ENCODE results near the gene KLHDC9. TPM values are rescaled to one million over a fixed set of nuclear protein-coding genes. Genes with fewer than 3 reads are reported as not detected.

Gene KLHDC9
- total and polyA plus RNA-seq, 2 donors: 1.9 to 4.7 TPM

DNA sequence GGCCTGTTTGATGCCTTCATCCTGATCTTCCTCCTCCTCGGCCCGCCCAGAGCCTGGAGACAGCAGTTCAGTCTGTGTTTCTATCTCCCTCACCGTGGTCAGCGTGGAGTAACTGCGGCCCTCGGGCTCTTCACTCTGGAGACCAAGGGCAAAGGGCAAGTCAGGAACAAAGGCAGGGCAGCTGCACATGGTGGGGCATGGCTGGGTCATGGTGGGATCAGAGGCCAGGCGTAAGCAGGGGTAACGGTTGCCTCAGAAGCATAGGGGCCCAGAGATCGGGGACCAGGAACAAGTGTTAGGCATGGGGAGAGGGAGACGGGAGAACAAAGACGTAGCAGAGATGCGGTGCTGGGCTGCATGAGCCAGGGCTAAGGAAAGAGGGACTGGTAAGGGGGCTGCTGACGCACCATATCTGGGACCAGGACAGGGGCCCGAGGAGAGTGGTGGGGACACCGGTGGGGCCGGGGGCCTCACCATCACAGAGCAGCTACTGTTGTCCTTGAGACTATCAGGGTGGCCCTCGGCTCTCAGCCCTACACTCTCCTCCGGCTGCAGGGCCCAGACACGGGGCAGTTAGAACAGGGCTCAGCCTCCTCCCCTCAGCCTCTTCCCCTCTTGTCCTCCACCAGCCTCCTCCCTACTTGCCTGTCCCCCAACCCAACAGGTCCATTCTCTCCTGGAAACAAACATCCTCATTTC, 25.3 kb upstream of the KLHDC9 start:
- Histone ChIP-seq H3K36me3 (ENCODE audit: control insufficient read depth in 2 of 2, insufficient read depth in 2 of 2, low read length in 1 of 2) (peaks cover 0 to under 1% of the 10 kb centered on the region in 2 donors), H3K4me3 (ENCODE audit: low read length in 2 of 2) (no peak overlapping the region), H3K27me3 (ENCODE audit: control insufficient read depth in 2 of 2, insufficient read depth in 1 of 2, low read length in 1 of 2) (no peaks in the 10 kb centered on the region), H3K4me1 (ENCODE audit: control insufficient read depth in 2 of 2, insufficient read depth in 2 of 2, low read length in 2 of 2) (peaks cover 14 to 34% of the 10 kb centered on the region in 2 donors), H3K27ac (ENCODE audit: low read depth in 1 of 2, low read length in 1 of 2) (no peak overlapping the region), H3K9me3 (ENCODE audit: control insufficient read depth in 2 of 2, insufficient read depth in 1 of 2, low read length in 1 of 2) (peaks cover 0 to 3% of the 10 kb centered on the region in 2 donors)
- DNase-seq (ENCODE audit: low read depth in 6 of 9, low spot score in 9 of 9): no peak
- 98% methylated on average over 19 of the region's 19 CpGs for WGBS

GRCh38 chr1:161073474-161074121, 24.6 kb upstream of the KLHDC9 start:
- Histone ChIP-seq H3K4me3 (ENCODE audit: low read length in 2 of 2) (no peak overlapping the region), H3K36me3 (ENCODE audit: control insufficient read depth in 2 of 2, insufficient read depth in 2 of 2, low read length in 1 of 2) (no peaks in the 10 kb centered on the region), H3K27me3 (ENCODE audit: control insufficient read depth in 2 of 2, insufficient read depth in 1 of 2, low read length in 1 of 2) (no peaks in the 10 kb centered on the region), H3K27ac (ENCODE audit: low read depth in 1 of 2, low read length in 1 of 2) (no peak overlapping the region), H3K9me3 (ENCODE audit: control insufficient read depth in 2 of 2, insufficient read depth in 1 of 2, low read length in 1 of 2) (peaks cover 0 to 3% of the 10 kb centered on the region in 2 donors), H3K4me1 (ENCODE audit: control insufficient read depth in 2 of 2, insufficient read depth in 2 of 2, low read length in 2 of 2) (peaks cover 10 to 27% of the 10 kb centered on the region in 2 donors)
- DNase-seq (ENCODE audit: low read depth in 6 of 9, low spot score in 9 of 9): no peak
- WGBS: 83% methylated on average over 7 of the region's 7 CpGs

- Histone ChIP-seq H3K27me3 (ENCODE audit: control insufficient read depth in 2 of 2, insufficient read depth in 1 of 2, low read length in 1 of 2) (peaks cover 0 to 6% of the 10 kb centered on the region in 2 donors), H3K9me3 (ENCODE audit: control insufficient read depth in 2 of 2, insufficient read depth in 1 of 2, low read length in 1 of 2) (peaks cover 0 to 3% of the 10 kb centered on the region in 2 donors), H3K4me1 (ENCODE audit: control insufficient read depth in 2 of 2, insufficient read depth in 2 of 2, low read length in 2 of 2) (peaks cover 10 to 20% of the 10 kb centered on the region in 2 donors), H3K36me3 (ENCODE audit: control insufficient read depth in 2 of 2, insufficient read depth in 2 of 2, low read length in 1 of 2) (no peaks in the 10 kb centered on the region), H3K27ac (ENCODE audit: low read depth in 1 of 2, low read length in 1 of 2) (no peak overlapping the region), H3K4me3 (ENCODE audit: low read length in 2 of 2) (no peak overlapping the region)
- WGBS: 93% methylated on average over 12 of the region's 12 CpGs
- no peak for DNase-seq (ENCODE audit: low read depth in 6 of 9, low spot score in 9 of 9)
These were observed 23.3 kb upstream of the KLHDC9 start for GRCh38 chr1:161074676-161075368.

- peaks cover 3 to 4% of the 10 kb centered on the region in 2 donors for H3K4me1 ChIP-seq (ENCODE audit: control insufficient read depth in 2 of 2, insufficient read depth in 2 of 2, low read length in 2 of 2)
- DNase-seq (ENCODE audit: low read depth in 6 of 9, low spot score in 9 of 9): no peak
- H3K27me3 ChIP-seq (ENCODE audit: control insufficient read depth in 2 of 2, insufficient read depth in 1 of 2, low read length in 1 of 2): peaks cover 0 to 6% of the 10 kb centered on the region in 2 donors
- peaks cover 0 to 3% of the 10 kb centered on the region in 2 donors for H3K9me3 ChIP-seq (ENCODE audit: control insufficient read depth in 2 of 2, insufficient read depth in 1 of 2, low read length in 1 of 2)
- no peaks in the 10 kb centered on the region for H3K36me3 ChIP-seq (ENCODE audit: control insufficient read depth in 2 of 2, insufficient read depth in 2 of 2, low read length in 1 of 2)
- H3K4me3 ChIP-seq (ENCODE audit: low read length in 2 of 2): no peak overlapping the region
- H3K27ac ChIP-seq (ENCODE audit: low read depth in 1 of 2, low read length in 1 of 2): no peak overlapping the region
These were observed 21.8 kb upstream of the KLHDC9 start for GRCh38 chr1:161076410-161076809.

- Histone ChIP-seq H3K27me3 (ENCODE audit: control insufficient read depth in 2 of 2, insufficient read depth in 1 of 2, low read length in 1 of 2) (peaks cover 0 to 6% of the 10 kb centered on the region in 2 donors), H3K27ac (ENCODE audit: low read depth in 1 of 2, low read length in 1 of 2) (no peak overlapping the region), H3K36me3 (ENCODE audit: control insufficient read depth in 2 of 2, insufficient read depth in 2 of 2, low read length in 1 of 2) (no peaks in the 10 kb centered on the region), H3K4me1 (ENCODE audit: control insufficient read depth in 2 of 2, insufficient read depth in 2 of 2, low read length in 2 of 2) (no peaks in the 10 kb centered on the region), H3K9me3 (ENCODE audit: control insufficient read depth in 2 of 2, insufficient read depth in 1 of 2, low read length in 1 of 2) (peaks cover 0 to 3% of the 10 kb centered on the region in 2 donors), H3K4me3 (ENCODE audit: low read length in 2 of 2) (no peak overlapping the region)
- no peak for DNase-seq (ENCODE audit: low read depth in 6 of 9, low spot score in 9 of 9)
- WGBS: 94% methylated on average over 9 of the region's 9 CpGs
These were observed 20.7 kb upstream of the KLHDC9 start for GRCh38 chr1:161077426-161077825.

- Histone ChIP-seq H3K4me3 (ENCODE audit: low read length in 2 of 2) (no peak overlapping the region), H3K36me3 (ENCODE audit: control insufficient read depth in 2 of 2, insufficient read depth in 2 of 2, low read length in 1 of 2) (no peaks in the 10 kb centered on the region), H3K27me3 (ENCODE audit: control insufficient read depth in 2 of 2, insufficient read depth in 1 of 2, low read length in 1 of 2) (peaks cover 0 to 6% of the 10 kb centered on the region in 2 donors), H3K27ac (ENCODE audit: low read depth in 1 of 2, low read length in 1 of 2) (no peak overlapping the region), H3K4me1 (ENCODE audit: control insufficient read depth in 2 of 2, insufficient read depth in 2 of 2, low read length in 2 of 2) (no peaks in the 10 kb centered on the region), H3K9me3 (ENCODE audit: control insufficient read depth in 2 of 2, insufficient read depth in 1 of 2, low read length in 1 of 2) (no peaks in the 10 kb centered on the region)
- DNase-seq (ENCODE audit: low read depth in 6 of 9, low spot score in 9 of 9): no peak
- 84% methylated on average over 41 of the region's 41 CpGs for WGBS
These were observed 18.6 kb upstream of the KLHDC9 start for GRCh38 chr1:161079436-161080110.

- no peaks in the 10 kb centered on the region for H3K9me3 ChIP-seq (ENCODE audit: control insufficient read depth in 2 of 2, insufficient read depth in 1 of 2, low read length in 1 of 2)
- peaks cover 0 to 6% of the 10 kb centered on the region in 2 donors for H3K27me3 ChIP-seq (ENCODE audit: control insufficient read depth in 2 of 2, insufficient read depth in 1 of 2, low read length in 1 of 2)
- no peak overlapping the region for H3K4me3 ChIP-seq (ENCODE audit: low read length in 2 of 2)
- WGBS: 96% methylated on average over 5 of the region's 5 CpGs
- H3K36me3 ChIP-seq (ENCODE audit: control insufficient read depth in 2 of 2, insufficient read depth in 2 of 2, low read length in 1 of 2): no peaks in the 10 kb centered on the region
- no peaks in the 10 kb centered on the region for H3K4me1 ChIP-seq (ENCODE audit: control insufficient read depth in 2 of 2, insufficient read depth in 2 of 2, low read length in 2 of 2)
- no peak for DNase-seq (ENCODE audit: low read depth in 6 of 9, low spot score in 9 of 9)
- no peak overlapping the region for H3K27ac ChIP-seq (ENCODE audit: low read depth in 1 of 2, low read length in 1 of 2)
These were observed 17.4 kb upstream of the KLHDC9 start for GRCh38 chr1:161080441-161081405.

DNA sequence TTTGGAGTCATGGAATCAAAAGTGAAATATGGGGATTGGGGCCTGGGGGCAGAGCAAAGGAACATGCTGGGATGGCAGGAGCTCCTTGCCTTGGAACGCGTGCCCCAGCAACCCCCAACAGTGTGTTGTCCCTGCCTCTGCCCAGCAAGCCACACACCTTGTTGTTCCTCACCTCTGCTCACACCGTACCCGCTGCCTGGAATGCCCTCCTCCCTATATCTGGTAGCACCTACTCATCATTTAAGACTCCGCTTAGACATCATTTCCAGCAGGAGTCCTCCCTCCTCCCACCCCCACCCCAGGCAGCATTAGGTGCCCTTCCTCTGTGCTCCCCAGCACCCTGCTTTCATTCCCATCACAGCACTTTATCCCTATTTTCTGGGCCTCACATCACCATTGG, 16.6 kb upstream of the KLHDC9 start:
- no peaks in the 10 kb centered on the region for H3K9me3 ChIP-seq (ENCODE audit: control insufficient read depth in 2 of 2, insufficient read depth in 1 of 2, low read length in 1 of 2)
- H3K4me3 ChIP-seq (ENCODE audit: low read length in 2 of 2): no peak overlapping the region
- H3K27me3 ChIP-seq (ENCODE audit: control insufficient read depth in 2 of 2, insufficient read depth in 1 of 2, low read length in 1 of 2): peaks cover 0 to 6% of the 10 kb centered on the region in 2 donors
- WGBS: 79% methylated on average over 5 of the region's 5 CpGs
- no peaks in the 10 kb centered on the region for H3K36me3 ChIP-seq (ENCODE audit: control insufficient read depth in 2 of 2, insufficient read depth in 2 of 2, low read length in 1 of 2)
- no peak for DNase-seq (ENCODE audit: low read depth in 6 of 9, low spot score in 9 of 9)
- H3K27ac ChIP-seq (ENCODE audit: low read depth in 1 of 2, low read length in 1 of 2): no peak overlapping the region
- no peaks in the 10 kb centered on the region for H3K4me1 ChIP-seq (ENCODE audit: control insufficient read depth in 2 of 2, insufficient read depth in 2 of 2, low read length in 2 of 2)

All from thymus (tissue), 11 donors.